SU-DHL-6 (cell line): ENCODE data around the gene DYNC1I2.

Source experiments
- EZH2phosphoT487 ChIP-seq: fragments of 200-600 bp; sonication (generic), shearing (Covaris generic); conservative IDR thresholded peaks from 2 replicates; pipeline ENCODE4 v1.6.1; 2018; ENCODE audit warnings: mild to moderate bottlenecking, antibody characterized with exemption, low read length, moderate library complexity, mixed read lengths
- TF ChIP-seq, protein P1 (sequence below): fragments of 200-600 bp; sonication (generic); IDR thresholded peaks from one replicate; pipeline ENCODE4 v1.5.1; 2017; ENCODE audit warnings: antibody characterized with exemption, mild to moderate bottlenecking, low read length, moderate library complexity; ENCODE audit not compliant: insufficient read depth, poor library complexity, severe bottlenecking

DNA sequence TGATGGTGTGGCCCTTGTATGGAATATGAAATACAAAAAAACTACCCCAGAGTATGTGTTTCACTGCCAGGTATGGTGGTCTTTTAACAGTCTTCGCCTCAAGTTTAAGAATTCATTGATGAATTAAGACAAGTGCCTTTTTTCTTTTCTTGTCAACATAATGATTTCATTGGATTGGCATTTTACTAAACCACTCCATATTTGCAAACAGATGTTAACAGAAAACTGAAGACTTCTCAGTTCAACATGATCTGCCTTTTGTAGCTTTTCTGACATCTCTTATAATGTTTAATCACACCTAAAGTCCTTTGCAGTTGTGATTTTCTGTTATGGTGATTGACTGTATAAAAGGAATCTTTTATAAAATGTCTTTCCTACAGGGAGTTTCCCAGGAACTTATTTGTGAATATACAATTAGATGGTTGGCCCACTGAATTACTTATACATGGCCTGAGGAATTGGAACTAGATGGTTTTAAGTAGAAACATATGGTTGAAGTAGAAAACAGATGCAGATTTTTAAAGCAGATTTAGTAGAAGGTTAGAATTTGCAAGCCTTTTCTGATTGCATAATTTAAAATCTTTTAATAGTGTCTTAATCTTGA lies 39.7 kb downstream of the DYNC1I2 start:
- TF ChIP-seq, protein P1, sequence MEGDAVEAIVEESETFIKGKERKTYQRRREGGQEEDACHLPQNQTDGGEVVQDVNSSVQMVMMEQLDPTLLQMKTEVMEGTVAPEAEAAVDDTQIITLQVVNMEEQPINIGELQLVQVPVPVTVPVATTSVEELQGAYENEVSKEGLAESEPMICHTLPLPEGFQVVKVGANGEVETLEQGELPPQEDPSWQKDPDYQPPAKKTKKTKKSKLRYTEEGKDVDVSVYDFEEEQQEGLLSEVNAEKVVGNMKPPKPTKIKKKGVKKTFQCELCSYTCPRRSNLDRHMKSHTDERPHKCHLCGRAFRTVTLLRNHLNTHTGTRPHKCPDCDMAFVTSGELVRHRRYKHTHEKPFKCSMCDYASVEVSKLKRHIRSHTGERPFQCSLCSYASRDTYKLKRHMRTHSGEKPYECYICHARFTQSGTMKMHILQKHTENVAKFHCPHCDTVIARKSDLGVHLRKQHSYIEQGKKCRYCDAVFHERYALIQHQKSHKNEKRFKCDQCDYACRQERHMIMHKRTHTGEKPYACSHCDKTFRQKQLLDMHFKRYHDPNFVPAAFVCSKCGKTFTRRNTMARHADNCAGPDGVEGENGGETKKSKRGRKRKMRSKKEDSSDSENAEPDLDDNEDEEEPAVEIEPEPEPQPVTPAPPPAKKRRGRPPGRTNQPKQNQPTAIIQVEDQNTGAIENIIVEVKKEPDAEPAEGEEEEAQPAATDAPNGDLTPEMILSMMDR = no peak
- no peak for TF ChIP-seq EZH2phosphoT487
